K562 (cell line): ENCODE results near the gene PSG1. TPM values are rescaled to one million over a fixed set of nuclear protein-coding genes. Genes with fewer than 3 reads are reported as not detected.
A peak's percentile ranks its signal among the peaks of the same experiment; 100 is the strongest.
"Not testable (repeated sequence)": the region's sequence is repeated elsewhere in the genome, so short reads cannot be mapped to it uniquely, and the experiment has no call there.

Experiments used
- ATAC-seq: fragments of 200-7000 bp; cut with Tn5 transposase; 3 replicates; pipeline ENCODE4 v1.9.1; 2020; ENCODE audit warnings: moderate library complexity
- BruUV-seq: library from RNA; stranded (reverse); fragments of 400-500 nt; replicated peaks from 2 replicates; lab custom pipeline; 2021; lab: Mats Ljungman, UMichigan
- CTCF ChIA-PET: fragments of 300-600 bp; formaldehyde crosslinking; extraction: SDS; loops from one replicate; lab custom pipeline; 2021; ENCODE audit warnings: low intra/inter-chr PET ratio; lab: Yijun Ruan, JAX
- POLR2A ChIA-PET: fragments of 300-600, 350-650 bp; sonication (Branson Sonifier 250); formaldehyde crosslinking; extraction: SDS; loops from one replicate; lab custom pipeline; 2021; ENCODE audit warnings: antibody characterized with exemption, inconsistent platforms; lab: Yijun Ruan, JAX
- DNase-seq, 4 experiments: peaks; one replicate each; pipeline versions ENCODE4 v3.0.0 to v3.0.0-alpha.2; 2011 to 2018; ENCODE audit warnings: low spot score in 3 of 4, mixed read lengths in 3 of 4; ENCODE audit errors: extremely low read depth in 1 of 4
- FAIRE-seq: peaks from 2 replicates; lab custom pipeline; 2011; peaks lifted over from hg19 to GRCh38; lab: Jason Lieb, UNC
- H2AFZ ChIP-seq: 2 replicates; pipeline ENCODE4 v1.6.0; 2011; ENCODE audit warnings: low read depth, low read length, control low read depth, inconsistent platforms
- H3K27ac ChIP-seq: fragments of 200-600 bp; 3 replicates; pipeline ENCODE4 v1.8.0; 2011; ENCODE audit warnings: low read depth, mild to moderate bottlenecking, control low read depth, inconsistent platforms, low read length, moderate library complexity, mixed read lengths; ENCODE audit errors: extremely low read depth
- H3K27me3 ChIP-seq, 2 experiments: fragments of 300-600 bp in 1 of 2; 2 replicates in 1 of 2; 3 replicates in 1 of 2; pipeline versions ENCODE4 v1.6.0 to v1.8.0; 2011; ENCODE audit warnings: inconsistent platforms in 2 of 2, low read length in 2 of 2, mild to moderate bottlenecking in 1 of 2, mixed read lengths in 1 of 2, moderate library complexity in 1 of 2; ENCODE audit not compliant: control insufficient read depth in 2 of 2, insufficient read depth in 2 of 2
- H3K36me3 ChIP-seq: fragments of 300-600 bp; 3 replicates; pipeline ENCODE4 v1.8.0; 2011; ENCODE audit warnings: mild to moderate bottlenecking, low read length, inconsistent platforms; ENCODE audit not compliant: control insufficient read depth, insufficient read depth
- H3K4me1 ChIP-seq, 2 experiments: fragments of 200-600 bp in 1 of 2; replicated peaks in 1 of 2; 2 replicates in 1 of 2; 3 replicates in 1 of 2; pipeline versions ENCODE4 v1.5.1 to v1.8.0; 2011; ENCODE audit warnings: inconsistent platforms in 2 of 2, low read length in 2 of 2, mild to moderate bottlenecking in 1 of 2, mixed read lengths in 1 of 2, moderate library complexity in 1 of 2; ENCODE audit not compliant: control insufficient read depth in 2 of 2, insufficient read depth in 2 of 2
- H3K4me2 ChIP-seq: 2 replicates; pipeline ENCODE4 v1.6.1; 2011; ENCODE audit warnings: low read length, control low read depth, inconsistent platforms, mixed read lengths; ENCODE audit not compliant: insufficient read depth
- H3K4me3 ChIP-seq: fragments of 200-600 bp; sonication (generic), shearing (Covaris generic); 2 replicates; pipeline ENCODE4 v1.5.1; 2016; ENCODE audit warnings: control low read depth, inconsistent platforms
- H3K79me2 ChIP-seq: fragments of 200-600 bp; 3 replicates; pipeline ENCODE4 v1.8.0; 2011; ENCODE audit warnings: low read length, inconsistent platforms; ENCODE audit not compliant: control insufficient read depth, insufficient read depth
- H3K9ac ChIP-seq, 2 experiments: 2 replicates each; pipeline versions ENCODE4 v1.6.0 to v1.6.1; 2011; ENCODE audit warnings: low read depth in 2 of 2, low read length in 2 of 2, control low read depth in 1 of 2, inconsistent platforms in 1 of 2, mild to moderate bottlenecking in 1 of 2, mixed read lengths in 1 of 2; ENCODE audit not compliant: insufficient read depth in 1 of 2
- H3K9me1 ChIP-seq: one replicate; pipeline ENCODE4 v1.6.0; 2011; ENCODE audit warnings: inconsistent platforms, mild to moderate bottlenecking, low read length, moderate library complexity; ENCODE audit not compliant: control insufficient read depth, insufficient read depth
- H3K9me3 ChIP-seq: replicated peaks from 2 replicates; pipeline ENCODE4 v1.5.1; 2011; ENCODE audit warnings: low read depth, low read length, inconsistent platforms; ENCODE audit not compliant: control insufficient read depth, insufficient read depth
- H4K20me1 ChIP-seq: replicated peaks from 2 replicates; pipeline ENCODE4 v1.6.1; 2011; ENCODE audit warnings: low read length, inconsistent platforms, mixed read lengths; ENCODE audit not compliant: control insufficient read depth, insufficient read depth
- ATF3 ChIP-seq, 2 experiments: fragments of 450-650 bp in 1 of 2; sonication (generic) in 1 of 2; formaldehyde crosslinking in 1 of 2; IDR thresholded peaks in 1 of 2; conservative IDR thresholded peaks in 1 of 2; 2 replicates each; pipeline versions ENCODE4 v1.6.1 to v1.8.1; 2016 to 2023; ENCODE audit warnings: mild to moderate bottlenecking in 2 of 2, moderate library complexity in 2 of 2, inconsistent platforms in 1 of 2, missing genetic modification reagents in 1 of 2
- WGBS: fragments of 100-300 bp; shearing (Covaris generic); methylation state at CpG from one replicate; pipeline ENCODE4 v1.1.6; 2016; ENCODE audit warnings: low coverage, mixed read lengths; ENCODE audit not compliant: insufficient coverage; ENCODE audit errors: missing lambda C conversion rate; 5-methylcytosine and 5-hydroxymethylcytosine counted together
- in situ Hi-C: fragments of 300-500 bp; cut with MboI; formaldehyde crosslinking; loops from 4 replicates; pipeline ENCODE4 v1.15.0; 2018; ENCODE audit warnings: inconsistent platforms, mixed read lengths
- intact Hi-C: fragments of 100-400 bp; cut with micrococcal nuclease; formaldehyde crosslinking; loops from 2 replicates; pipeline ENCODE4 v1.14.2; 2022
- polyA plus RNA-seq, 8 experiments: library from polyadenylated mRNA; depleted of rRNA in 4 of 8; stranded (reverse) in 5 of 8; unstranded in 3 of 8; fragments of >200 nt; fragmentation: Nextera tagmentation in 2 of 8; fragmentation: Illumina TruSeq in 1 of 8; extraction: Ambion mirVana in 2 of 8; extraction: Trizol in 1 of 8; gene quantifications; 2 replicates each; pipeline versions ENCODE4 v1.2.1 to v1.2.3, GENCODE V29; 2011 to 2014; ENCODE audit warnings: inconsistent platforms in 1 of 8, missing spikeins in 1 of 8
- total RNA-seq, 7 experiments: library from RNA; depleted of rRNA in 6 of 7; stranded (reverse); fragments of >200 nt in 6 of 7; fragmentation: Illumina TruSeq in 2 of 7; extraction: Trizol in 2 of 7; gene quantifications; 2 replicates each; pipeline versions ENCODE4 v1.2.1 to v1.2.3, GENCODE V29; 2011 to 2021; ENCODE audit warnings: low replicate concordance in 1 of 7

Gene PSG1
- total and polyA plus RNA-seq, 9 of the 15 experiments (the other 6 are each of a cell fraction or from before 2014, with no cell fraction given) = not detected

- H3K79me2 ChIP-seq; H3K4me1 ChIP-seq; FAIRE-seq; H3K9ac ChIP-seq; BruUV-seq; DNase-seq; H3K4me2 ChIP-seq; H3K9me1 ChIP-seq; H3K36me3 ChIP-seq; H3K27ac ChIP-seq; POLR2A ChIA-PET; in situ Hi-C loops; H2AFZ ChIP-seq; H3K27me3 ChIP-seq; H3K9me3 ChIP-seq; intact Hi-C loops; CTCF ChIA-PET; ATAC-seq; H4K20me1 ChIP-seq; H3K4me3 ChIP-seq; TF ChIP-seq ATF3 (CRISPR knock-in tag; conservative IDR thresholded peaks at IDR 0.05): not testable (repeated sequence)
- peak; percentile 14; the same call in 1 of the 2 replicates for TF ChIP-seq ATF3 (IDR thresholded peaks at IDR 0.05)
- 5% methylated on average over 3 of the region's 4 CpGs for WGBS
Measured at GRCh38 chr19:42874901-42875813, 4.4 kb downstream of the PSG1 start.

GRCh38 chr19:42874136-42874535 is 5.4 kb downstream of the PSG1 start:
- DNase-seq, H3K4me3 ChIP-seq, H3K27me3 ChIP-seq, H3K4me1 ChIP-seq, H3K9me1 ChIP-seq, H4K20me1 ChIP-seq, H3K9ac ChIP-seq, ATAC-seq, H3K27ac ChIP-seq, FAIRE-seq, BruUV-seq, CTCF ChIA-PET, H3K79me2 ChIP-seq, H2AFZ ChIP-seq, intact Hi-C loops, in situ Hi-C loops, POLR2A ChIA-PET, H3K36me3 ChIP-seq, H3K9me3 ChIP-seq, H3K4me2 ChIP-seq: not testable (repeated sequence)
- 0% methylated on average over 3 of the region's 3 CpGs for WGBS
